ENCODE results near the gene GRIN1. TPM values are rescaled to one million over a fixed set of nuclear protein-coding genes. Genes with fewer than 3 reads are reported as not detected.

The GRIN1 gene
- total RNA-seq, 4 donors from 2014 or later = not detected

DNA sequence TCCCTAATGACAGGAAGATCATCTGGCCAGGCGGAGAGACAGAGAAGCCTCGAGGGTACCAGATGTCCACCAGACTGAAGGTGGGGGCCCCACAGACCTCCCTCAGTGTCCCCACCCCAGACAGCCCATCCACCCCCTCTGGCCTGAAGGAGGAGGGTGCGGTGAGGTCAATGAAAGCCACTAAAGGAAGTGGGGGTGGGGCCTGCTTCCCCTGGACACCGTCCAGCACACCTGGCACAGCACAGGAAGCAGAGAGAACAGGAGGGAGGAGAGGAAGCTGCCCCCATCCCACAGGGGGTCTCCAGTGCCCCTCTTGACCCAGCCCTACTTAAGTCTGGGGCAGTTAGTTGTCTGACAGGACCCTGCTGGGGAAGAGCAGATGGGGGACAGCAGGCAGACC, 19.7 kb downstream of the GRIN1 start:
- TF ChIP-seq, protein P1, sequence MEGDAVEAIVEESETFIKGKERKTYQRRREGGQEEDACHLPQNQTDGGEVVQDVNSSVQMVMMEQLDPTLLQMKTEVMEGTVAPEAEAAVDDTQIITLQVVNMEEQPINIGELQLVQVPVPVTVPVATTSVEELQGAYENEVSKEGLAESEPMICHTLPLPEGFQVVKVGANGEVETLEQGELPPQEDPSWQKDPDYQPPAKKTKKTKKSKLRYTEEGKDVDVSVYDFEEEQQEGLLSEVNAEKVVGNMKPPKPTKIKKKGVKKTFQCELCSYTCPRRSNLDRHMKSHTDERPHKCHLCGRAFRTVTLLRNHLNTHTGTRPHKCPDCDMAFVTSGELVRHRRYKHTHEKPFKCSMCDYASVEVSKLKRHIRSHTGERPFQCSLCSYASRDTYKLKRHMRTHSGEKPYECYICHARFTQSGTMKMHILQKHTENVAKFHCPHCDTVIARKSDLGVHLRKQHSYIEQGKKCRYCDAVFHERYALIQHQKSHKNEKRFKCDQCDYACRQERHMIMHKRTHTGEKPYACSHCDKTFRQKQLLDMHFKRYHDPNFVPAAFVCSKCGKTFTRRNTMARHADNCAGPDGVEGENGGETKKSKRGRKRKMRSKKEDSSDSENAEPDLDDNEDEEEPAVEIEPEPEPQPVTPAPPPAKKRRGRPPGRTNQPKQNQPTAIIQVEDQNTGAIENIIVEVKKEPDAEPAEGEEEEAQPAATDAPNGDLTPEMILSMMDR (IDR thresholded peaks at IDR 0.05) = no peak
- no peak for TF ChIP-seq POLR2A (IDR thresholded peaks at IDR 0.05)
- Histone ChIP-seq H3K4me1 (peaks cover 9 to 26% of the 10 kb centered on the region in 2 donors), H3K9me3 (no peaks in the 10 kb centered on the region), H3K36me3 (no peaks in the 10 kb centered on the region), H3K27me3 (peaks cover 39% of the 10 kb centered on the region), H3K4me3 (replicated peaks in 1 of 3) (no peak overlapping the region), H3K27ac (no peak overlapping the region)
- intact Hi-C loops (cut with DNase I) = no loop called here
- DNase-seq = no peak
- WGBS, 2 donors = 27 to 51% methylated on average over 2 to 3 of the region's 4 CpGs

DNA sequence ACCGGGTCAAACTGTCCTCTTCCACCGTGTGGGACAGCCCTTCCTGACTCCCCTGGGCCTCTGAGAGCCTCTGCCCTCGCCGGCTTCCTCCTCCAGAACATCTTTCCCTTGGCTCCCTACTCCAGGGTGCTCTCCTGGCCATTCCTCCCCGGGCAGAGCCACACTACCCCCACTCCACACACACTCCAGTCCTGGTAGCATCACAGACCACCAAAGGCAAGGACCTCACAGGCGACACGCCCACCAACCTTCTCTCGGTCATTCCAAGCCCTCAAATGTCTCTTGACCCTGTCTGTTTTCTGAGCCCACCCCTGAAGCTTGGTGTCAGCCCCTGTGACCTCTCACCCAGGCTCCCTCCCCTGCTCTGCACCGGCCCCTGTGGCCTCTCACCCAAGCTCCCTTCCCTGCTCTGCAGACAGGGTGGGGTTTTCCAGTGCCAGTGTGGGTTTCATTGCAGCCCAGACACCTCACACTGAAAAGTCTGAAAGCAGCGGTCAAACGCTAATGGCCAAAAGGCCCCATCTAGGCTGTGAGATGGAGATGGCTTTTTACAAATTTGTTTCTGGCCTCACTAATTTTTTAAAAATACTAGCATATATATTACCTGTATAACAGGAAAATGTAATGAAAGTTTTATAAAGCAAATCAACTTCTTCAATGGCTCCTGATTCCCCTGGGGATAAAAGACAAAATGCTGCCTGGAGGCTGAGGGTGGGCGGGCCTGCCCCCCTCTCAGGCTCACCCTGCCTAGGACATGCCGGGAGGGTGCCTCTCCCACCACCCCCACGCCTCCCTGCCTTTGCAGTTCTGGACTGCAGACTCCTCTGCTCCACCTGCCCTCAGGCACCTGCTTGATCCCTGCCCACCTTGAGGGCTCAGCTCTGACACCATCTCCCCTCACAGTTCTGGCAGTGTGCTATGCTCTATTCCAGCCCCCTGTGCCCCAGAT, 20.4 kb downstream of the GRIN1 start:
- 30 to 42% methylated on average over 14 of the region's 14 CpGs for WGBS, 2 donors
- no peaks in the 10 kb centered on the region for H3K36me3 ChIP-seq
- DNase-seq = no peak
- TF ChIP-seq, protein P1 (IDR thresholded peaks at IDR 0.05) = no peak
- no peak for TF ChIP-seq POLR2A (IDR thresholded peaks at IDR 0.05)
- intact Hi-C loops (cut with DNase I) = no loop called here
- H3K4me3 ChIP-seq (replicated peaks in 1 of 3) = no peak overlapping the region
- peaks cover 44% of the 10 kb centered on the region for H3K27me3 ChIP-seq
- no peak overlapping the region for H3K27ac ChIP-seq
- peaks cover 9 to 26% of the 10 kb centered on the region in 2 donors for H3K4me1 ChIP-seq
- H3K9me3 ChIP-seq = no peaks in the 10 kb centered on the region

DNA sequence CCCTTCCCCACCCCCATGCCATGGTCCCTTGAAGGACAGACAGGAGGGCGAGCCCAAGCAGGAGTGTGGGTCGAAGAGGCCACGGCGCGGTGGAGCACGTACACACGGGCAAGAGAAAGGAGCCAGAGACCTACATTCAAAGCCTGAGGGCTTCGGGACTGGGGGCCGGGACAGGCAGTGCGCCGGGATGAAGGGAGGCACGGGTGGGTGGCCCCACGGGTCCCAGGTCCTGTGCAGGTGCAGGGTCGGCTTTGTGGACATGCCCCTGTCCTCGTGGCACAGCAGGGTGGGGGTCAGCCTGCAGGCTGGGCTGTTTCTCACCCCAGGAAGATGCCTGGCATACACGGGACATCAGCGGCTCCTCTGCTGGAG, 21.1 kb downstream of the GRIN1 start:
- 66 to 72% methylated on average over 16 to 17 of the region's 17 CpGs for WGBS, 2 donors
- no peak for DNase-seq

DNA sequence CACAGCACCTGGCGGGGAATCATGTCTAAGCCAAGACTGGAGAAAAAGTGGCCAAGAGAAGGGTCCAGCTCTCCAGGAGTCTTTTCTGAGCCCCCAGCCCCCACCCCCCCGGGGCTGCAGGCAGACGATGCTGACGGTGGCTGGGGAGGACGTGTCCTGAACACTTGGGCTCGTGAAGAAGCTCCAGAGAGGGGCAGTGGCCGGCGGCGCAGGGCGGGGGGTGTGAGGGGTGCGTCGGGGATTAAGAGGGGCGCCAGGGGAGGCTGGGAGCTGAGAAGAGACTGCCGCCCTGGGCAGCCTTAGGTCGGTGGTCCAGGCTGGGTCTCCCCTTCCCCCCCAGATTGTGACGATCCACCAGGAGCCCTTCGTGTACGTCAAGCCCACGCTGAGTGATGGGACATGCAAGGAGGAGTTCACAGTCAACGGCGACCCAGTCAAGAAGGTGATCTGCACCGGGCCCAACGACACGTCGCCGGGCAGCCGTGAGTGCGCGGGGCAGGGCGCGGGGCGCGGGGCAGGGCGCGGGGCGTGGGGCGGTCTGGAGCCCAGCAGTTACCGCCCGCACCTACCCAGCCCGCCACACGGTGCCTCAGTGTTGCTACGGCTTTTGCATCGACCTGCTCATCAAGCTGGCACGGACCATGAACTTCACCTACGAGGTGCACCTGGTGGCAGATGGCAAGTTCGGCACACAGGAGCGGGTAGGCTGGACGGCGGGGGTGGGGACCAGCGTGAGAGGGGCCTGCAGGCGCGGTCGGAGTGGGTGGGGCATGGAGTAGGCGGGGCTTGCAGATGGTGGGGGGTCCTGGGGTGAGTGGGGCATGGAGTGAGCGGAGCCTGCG, 22.0 kb downstream of the GRIN1 start:
- Histone ChIP-seq H3K4me3 (replicated peaks in 1 of 3) (no peak overlapping the region), H3K4me1 (peaks cover 9 to 26% of the 10 kb centered on the region in 2 donors), H3K9me3 (no peaks in the 10 kb centered on the region), H3K27ac (no peak overlapping the region), H3K36me3 (no peaks in the 10 kb centered on the region), H3K27me3 (peaks cover 52% of the 10 kb centered on the region)
- TF ChIP-seq, protein P1 (IDR thresholded peaks at IDR 0.05) = no peak
- TF ChIP-seq POLR2A (IDR thresholded peaks at IDR 0.05) = no peak
- no peak for DNase-seq
- 25 to 51% methylated on average over 15 of the region's 56 CpGs for WGBS, 2 donors
- intact Hi-C loops (cut with DNase I) = no loop called here

More for the DNA sequence above, 21.1 kb downstream of the GRIN1 start:
- no peaks in the 10 kb centered on the region for H3K9me3 ChIP-seq
- H3K27me3 ChIP-seq = peaks cover 45% of the 10 kb centered on the region
- intact Hi-C loops (cut with DNase I) = no loop called here
- no peak overlapping the region for H3K4me3 ChIP-seq (replicated peaks in 1 of 3)
- peaks cover 9 to 26% of the 10 kb centered on the region in 2 donors for H3K4me1 ChIP-seq
- no peak overlapping the region for H3K27ac ChIP-seq
- no peaks in the 10 kb centered on the region for H3K36me3 ChIP-seq
- no peak for TF ChIP-seq POLR2A (IDR thresholded peaks at IDR 0.05)
- TF ChIP-seq, protein P1 (IDR thresholded peaks at IDR 0.05) = no peak

Measured in thyroid gland (tissue), 4 donors.